Hepatocyte (in vitro differentiated cells): ENCODE data around the gene ISM1.

Experiments used
- EZH2 ChIP-seq: fragments of 200-600 bp; sonication (generic); IDR thresholded peaks from 2 replicates; pipeline ENCODE4 v1.6.1; 2016; ENCODE audit warnings: antibody characterized with exemption, mild to moderate bottlenecking, borderline replicate concordance
- EZH2phosphoT487 ChIP-seq: fragments of 200-600 bp; sonication (generic); IDR thresholded peaks from one replicate; pipeline ENCODE4 v1.6.1; 2018; ENCODE audit warnings: antibody characterized with exemption, mild to moderate bottlenecking, low read depth, moderate library complexity; ENCODE audit not compliant: unreplicated experiment, severe bottlenecking
- TF ChIP-seq, protein P1 (sequence below): fragments of 200-600 bp; sonication (generic); IDR thresholded peaks from 2 replicates; pipeline ENCODE4 v1.5.1; 2016; ENCODE audit warnings: antibody characterized with exemption, mild to moderate bottlenecking; ENCODE audit not compliant: poor library complexity

DNA sequence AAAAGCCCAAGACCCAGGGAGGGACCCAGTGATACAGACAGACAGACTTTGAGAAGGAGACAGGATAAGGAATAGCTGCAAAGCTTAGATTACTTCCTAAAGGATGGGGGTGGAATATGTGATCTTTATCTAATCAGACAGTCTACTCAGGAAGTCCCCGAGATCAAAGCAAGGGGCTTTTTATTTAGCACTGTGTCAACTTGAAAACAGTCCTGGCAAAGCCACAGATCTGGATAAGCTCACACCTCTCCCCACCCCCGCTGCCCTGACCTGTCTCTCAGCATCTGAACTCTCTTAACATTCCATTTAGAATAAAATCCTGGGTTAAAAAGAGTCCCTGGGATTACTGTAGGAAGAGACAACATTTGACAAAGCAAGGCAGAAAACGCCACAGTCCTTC is 101.5 kb downstream of the ISM1 start:
- TF ChIP-seq, protein P1, sequence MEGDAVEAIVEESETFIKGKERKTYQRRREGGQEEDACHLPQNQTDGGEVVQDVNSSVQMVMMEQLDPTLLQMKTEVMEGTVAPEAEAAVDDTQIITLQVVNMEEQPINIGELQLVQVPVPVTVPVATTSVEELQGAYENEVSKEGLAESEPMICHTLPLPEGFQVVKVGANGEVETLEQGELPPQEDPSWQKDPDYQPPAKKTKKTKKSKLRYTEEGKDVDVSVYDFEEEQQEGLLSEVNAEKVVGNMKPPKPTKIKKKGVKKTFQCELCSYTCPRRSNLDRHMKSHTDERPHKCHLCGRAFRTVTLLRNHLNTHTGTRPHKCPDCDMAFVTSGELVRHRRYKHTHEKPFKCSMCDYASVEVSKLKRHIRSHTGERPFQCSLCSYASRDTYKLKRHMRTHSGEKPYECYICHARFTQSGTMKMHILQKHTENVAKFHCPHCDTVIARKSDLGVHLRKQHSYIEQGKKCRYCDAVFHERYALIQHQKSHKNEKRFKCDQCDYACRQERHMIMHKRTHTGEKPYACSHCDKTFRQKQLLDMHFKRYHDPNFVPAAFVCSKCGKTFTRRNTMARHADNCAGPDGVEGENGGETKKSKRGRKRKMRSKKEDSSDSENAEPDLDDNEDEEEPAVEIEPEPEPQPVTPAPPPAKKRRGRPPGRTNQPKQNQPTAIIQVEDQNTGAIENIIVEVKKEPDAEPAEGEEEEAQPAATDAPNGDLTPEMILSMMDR: no peak
- TF ChIP-seq EZH2phosphoT487: no peak
- no peak for TF ChIP-seq EZH2
